ENCODE results near the gene SS18L1. TPM values are rescaled to one million over a fixed set of nuclear protein-coding genes. Genes with fewer than 3 reads are reported as not detected.

Gene SS18L1
- total RNA-seq, 2 experiments from 2014 or later = 17.0 to 17.7 TPM

DNA sequence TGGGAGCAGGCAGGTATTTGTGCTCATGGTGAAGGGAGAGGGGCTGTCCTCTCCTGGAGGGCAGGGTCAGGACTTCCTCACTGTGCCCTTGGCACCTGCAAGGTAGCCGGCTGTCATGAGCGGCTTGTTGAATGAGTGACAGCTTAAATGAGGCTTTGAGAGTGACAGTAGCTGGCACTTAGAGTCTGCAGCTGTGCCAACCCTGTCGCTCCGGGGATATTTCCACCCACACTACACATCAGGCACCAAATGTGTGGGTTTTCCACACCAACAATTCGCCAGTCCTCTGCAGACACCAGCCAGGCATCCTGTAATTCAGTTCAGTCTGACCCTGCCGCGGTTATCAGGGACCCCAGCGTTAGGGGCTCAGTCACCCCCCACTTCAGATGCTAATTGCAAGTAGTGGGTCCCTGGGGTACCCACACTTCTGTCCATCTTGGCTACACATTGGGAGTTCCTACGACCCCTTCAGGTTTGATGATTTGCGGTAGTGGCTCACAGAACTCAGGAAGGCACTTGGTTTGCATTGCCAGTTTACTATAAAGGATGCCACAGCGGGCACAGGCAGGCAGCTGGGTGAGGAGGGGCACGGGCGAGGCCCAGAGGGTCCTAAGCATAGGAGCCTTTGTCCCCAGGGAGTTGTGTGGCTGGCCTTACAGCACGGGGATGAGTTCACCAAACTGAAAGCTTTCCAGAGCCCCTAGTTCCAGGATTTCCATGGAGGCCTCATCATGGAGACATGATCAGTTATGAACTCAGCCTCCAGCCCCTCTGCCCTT lies 48.4 kb downstream of the SS18L1 start:
- Histone ChIP-seq H3K36me3 (ENCODE audit: insufficient read depth, low read length) (peaks cover 35% of the 10 kb centered on the region), H3K4me3 (ENCODE audit: low read depth, low read length, poor library complexity, severe bottlenecking) (no peak overlapping the region), H3K9me2 (ENCODE audit: insufficient read depth, low read length) (no peaks in the 10 kb centered on the region), H3K27ac (ENCODE audit: low read depth, low read length, poor library complexity, severe bottlenecking) (no peak overlapping the region), H4K20me1 (ENCODE audit: insufficient read depth, low read length) (no peaks in the 10 kb centered on the region), H3K9me3 (ENCODE audit: low read length) (no peaks in the 10 kb centered on the region), H2AFZ (ENCODE audit: low read length) (no peak overlapping the region), H3K79me2 (ENCODE audit: insufficient read depth, low read depth, low read length) (peaks cover 22% of the 10 kb centered on the region), H3K4me1 (ENCODE audit: insufficient read depth, low read length, poor library complexity, severe bottlenecking) (peaks cover 23% of the 10 kb centered on the region), H3K4me2 (ENCODE audit: low read length) (no peak overlapping the region)
- CTCF ChIA-PET (ENCODE audit: unreplicated experiment) = no interaction called here
- BruUV-seq (replicated peaks) = no TSS peak
- TF ChIP-seq, protein P1, sequence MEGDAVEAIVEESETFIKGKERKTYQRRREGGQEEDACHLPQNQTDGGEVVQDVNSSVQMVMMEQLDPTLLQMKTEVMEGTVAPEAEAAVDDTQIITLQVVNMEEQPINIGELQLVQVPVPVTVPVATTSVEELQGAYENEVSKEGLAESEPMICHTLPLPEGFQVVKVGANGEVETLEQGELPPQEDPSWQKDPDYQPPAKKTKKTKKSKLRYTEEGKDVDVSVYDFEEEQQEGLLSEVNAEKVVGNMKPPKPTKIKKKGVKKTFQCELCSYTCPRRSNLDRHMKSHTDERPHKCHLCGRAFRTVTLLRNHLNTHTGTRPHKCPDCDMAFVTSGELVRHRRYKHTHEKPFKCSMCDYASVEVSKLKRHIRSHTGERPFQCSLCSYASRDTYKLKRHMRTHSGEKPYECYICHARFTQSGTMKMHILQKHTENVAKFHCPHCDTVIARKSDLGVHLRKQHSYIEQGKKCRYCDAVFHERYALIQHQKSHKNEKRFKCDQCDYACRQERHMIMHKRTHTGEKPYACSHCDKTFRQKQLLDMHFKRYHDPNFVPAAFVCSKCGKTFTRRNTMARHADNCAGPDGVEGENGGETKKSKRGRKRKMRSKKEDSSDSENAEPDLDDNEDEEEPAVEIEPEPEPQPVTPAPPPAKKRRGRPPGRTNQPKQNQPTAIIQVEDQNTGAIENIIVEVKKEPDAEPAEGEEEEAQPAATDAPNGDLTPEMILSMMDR (conservative IDR thresholded peaks at IDR 0.05; ENCODE audit: low read length) = no peak
- TF ChIP-seq EZH2phosphoT487 (IDR thresholded peaks at IDR 0.05; ENCODE audit: borderline replicate concordance, low read depth, low read length) = no peak
- intact Hi-C loops (cut with micrococcal nuclease; ENCODE audit: unreplicated experiment) = no loop called here
- DNase-seq (ENCODE audit: low spot score) = no peak
- POLR2A ChIA-PET = interaction anchor here (0.6 kb wide), 1 partner anchor 110 kb away, joined by 3 read pairs; no protein-coding TSS in a partner anchor

GRCh38 chr20:62192635-62193034 lies 49.1 kb downstream of the SS18L1 start:
- H3K79me2 ChIP-seq (ENCODE audit: insufficient read depth, low read depth, low read length) = peaks cover 16% of the 10 kb centered on the region
- ChIA-PET POLR2A (no interaction called here), CTCF (ENCODE audit: unreplicated experiment) (no interaction called here)
- H3K36me3 ChIP-seq (ENCODE audit: insufficient read depth, low read length) = peaks cover 41% of the 10 kb centered on the region
- no peak overlapping the region for H3K4me3 ChIP-seq (ENCODE audit: low read depth, low read length, poor library complexity, severe bottlenecking)
- no peak overlapping the region for H3K4me2 ChIP-seq (ENCODE audit: low read length)
- H3K9me3 ChIP-seq (ENCODE audit: low read length) = no peaks in the 10 kb centered on the region
- intact Hi-C loops (cut with micrococcal nuclease; ENCODE audit: unreplicated experiment) = no loop called here
- TF ChIP-seq, protein P1 (conservative IDR thresholded peaks at IDR 0.05; ENCODE audit: low read length) = no peak
- TF ChIP-seq EZH2phosphoT487 (IDR thresholded peaks at IDR 0.05; ENCODE audit: borderline replicate concordance, low read depth, low read length) = no peak
- no peak overlapping the region for H3K27ac ChIP-seq (ENCODE audit: low read depth, low read length, poor library complexity, severe bottlenecking)
- H2AFZ ChIP-seq (ENCODE audit: low read length) = no peak overlapping the region
- no peaks in the 10 kb centered on the region for H3K9me2 ChIP-seq (ENCODE audit: insufficient read depth, low read length)
- H3K4me1 ChIP-seq (ENCODE audit: insufficient read depth, low read length, poor library complexity, severe bottlenecking) = peaks cover 23% of the 10 kb centered on the region
- no peak for DNase-seq (ENCODE audit: low spot score)
- no TSS peak for BruUV-seq (replicated peaks)
- no peaks in the 10 kb centered on the region for H4K20me1 ChIP-seq (ENCODE audit: insufficient read depth, low read length)

Measured in OCI-LY7 (cell line).